ENCODE measurements around the gene SPATA2L.

DNA sequence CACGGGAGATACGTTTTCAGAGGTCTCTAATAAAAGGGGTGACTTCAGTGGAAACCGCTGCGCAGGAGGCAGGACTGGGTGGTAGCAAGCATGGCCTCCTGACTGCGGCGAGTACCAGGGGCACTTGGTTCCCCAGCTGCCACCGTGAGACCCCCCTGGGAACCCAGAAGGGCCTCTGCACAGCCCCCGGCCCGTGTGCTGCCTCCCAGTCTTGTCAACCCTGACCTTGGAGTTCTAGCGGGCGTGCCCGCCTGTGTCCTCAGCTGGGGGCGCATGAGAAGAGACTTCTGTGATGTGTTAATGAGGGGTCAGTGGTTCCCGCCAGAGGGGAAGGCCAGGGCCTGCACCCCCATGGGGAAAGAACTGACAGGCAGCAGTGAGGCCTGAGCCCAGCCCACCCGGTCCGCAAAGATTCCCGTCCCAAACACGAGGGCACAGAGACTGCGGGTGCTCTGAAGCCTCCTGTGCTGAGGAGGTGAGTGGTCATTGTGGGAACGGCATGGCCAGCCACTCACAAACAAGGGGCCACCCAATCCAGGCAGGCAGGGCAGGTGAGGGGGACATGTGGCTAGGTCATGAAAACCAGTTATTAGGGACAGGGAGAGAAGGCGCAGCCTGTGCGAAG lies 29.2 kb upstream of the SPATA2L start:
- TF ChIP-seq POLR2A (IDR thresholded peaks at IDR 0.05) = no peak
- TF ChIP-seq, protein P1, sequence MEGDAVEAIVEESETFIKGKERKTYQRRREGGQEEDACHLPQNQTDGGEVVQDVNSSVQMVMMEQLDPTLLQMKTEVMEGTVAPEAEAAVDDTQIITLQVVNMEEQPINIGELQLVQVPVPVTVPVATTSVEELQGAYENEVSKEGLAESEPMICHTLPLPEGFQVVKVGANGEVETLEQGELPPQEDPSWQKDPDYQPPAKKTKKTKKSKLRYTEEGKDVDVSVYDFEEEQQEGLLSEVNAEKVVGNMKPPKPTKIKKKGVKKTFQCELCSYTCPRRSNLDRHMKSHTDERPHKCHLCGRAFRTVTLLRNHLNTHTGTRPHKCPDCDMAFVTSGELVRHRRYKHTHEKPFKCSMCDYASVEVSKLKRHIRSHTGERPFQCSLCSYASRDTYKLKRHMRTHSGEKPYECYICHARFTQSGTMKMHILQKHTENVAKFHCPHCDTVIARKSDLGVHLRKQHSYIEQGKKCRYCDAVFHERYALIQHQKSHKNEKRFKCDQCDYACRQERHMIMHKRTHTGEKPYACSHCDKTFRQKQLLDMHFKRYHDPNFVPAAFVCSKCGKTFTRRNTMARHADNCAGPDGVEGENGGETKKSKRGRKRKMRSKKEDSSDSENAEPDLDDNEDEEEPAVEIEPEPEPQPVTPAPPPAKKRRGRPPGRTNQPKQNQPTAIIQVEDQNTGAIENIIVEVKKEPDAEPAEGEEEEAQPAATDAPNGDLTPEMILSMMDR (IDR thresholded peaks at IDR 0.05) = no peak
- TF ChIP-seq POLR2AphosphoS5 (IDR thresholded peaks at IDR 0.05) = no peak

All from stomach (tissue), 4 donors.